ENCODE data around the gene SLC6A19. TPM values are rescaled to one million over a fixed set of nuclear protein-coding genes. Genes with fewer than 3 reads are reported as not detected.

SLC6A19 gene
- total RNA-seq, 1 donor from 2014 or later: not detected

DNA sequence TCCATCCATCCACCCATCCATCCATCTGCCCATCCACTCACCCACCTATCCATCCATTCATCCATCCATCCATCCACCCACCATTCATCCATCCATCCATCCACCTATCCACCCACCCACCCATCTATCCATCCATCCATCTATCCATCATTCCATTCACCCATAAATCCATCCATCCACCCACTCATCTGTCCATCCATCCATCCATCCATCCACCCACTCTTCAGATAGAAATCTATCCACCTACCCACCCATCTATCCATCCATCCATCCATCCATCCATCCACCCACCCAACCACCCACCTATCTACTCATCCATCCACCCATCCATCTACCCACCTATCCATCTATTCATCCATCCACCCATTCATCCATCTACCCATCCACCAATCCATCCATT, 35.0 kb upstream of the SLC6A19 start:
- Histone ChIP-seq H3K9me3 (no peaks in the 10 kb centered on the region), H3K4me1 (peaks cover 8% of the 10 kb centered on the region), H3K36me3 (no peaks in the 10 kb centered on the region), H3K27me3 (no peaks in the 10 kb centered on the region), H3K27ac (no peak overlapping the region), H3K4me3 (no peak overlapping the region)
- DNase-seq (ENCODE audit: extremely low spot score in 2 of 2): no peak
- TF ChIP-seq POLR2AphosphoS5 (IDR thresholded peaks at IDR 0.05; ENCODE audit: insufficient read depth in 1 of 2, low read depth in 1 of 2): no peak
- TF ChIP-seq CTCF (IDR thresholded peaks at IDR 0.05): no peak
- no peak for TF ChIP-seq POLR2A (IDR thresholded peaks at IDR 0.05)
- intact Hi-C loops (cut with DNase I): loop anchor here (10.0 kb wide), 1 partner anchor 242 kb away; no protein-coding TSS in a partner anchor

- TF ChIP-seq POLR2A (IDR thresholded peaks at IDR 0.05) (no peak), CTCF (IDR thresholded peaks at IDR 0.05) (no peak), POLR2AphosphoS5 (IDR thresholded peaks at IDR 0.05; ENCODE audit: insufficient read depth in 1 of 2, low read depth in 1 of 2) (no peak)
- Histone ChIP-seq H3K27me3 (no peaks in the 10 kb centered on the region), H3K27ac (no peak overlapping the region), H3K4me3 (no peak overlapping the region), H3K9me3 (no peaks in the 10 kb centered on the region), H3K36me3 (no peaks in the 10 kb centered on the region), H3K4me1 (peaks cover 8% of the 10 kb centered on the region)
- no peak for DNase-seq (ENCODE audit: extremely low spot score in 2 of 2)
- intact Hi-C loops (cut with DNase I): loop anchor here (10.0 kb wide), 1 partner anchor 243 kb away; no protein-coding TSS in a partner anchor
Measured at GRCh38 chr5:1167361-1167727, 34.1 kb upstream of the SLC6A19 start.

DNA sequence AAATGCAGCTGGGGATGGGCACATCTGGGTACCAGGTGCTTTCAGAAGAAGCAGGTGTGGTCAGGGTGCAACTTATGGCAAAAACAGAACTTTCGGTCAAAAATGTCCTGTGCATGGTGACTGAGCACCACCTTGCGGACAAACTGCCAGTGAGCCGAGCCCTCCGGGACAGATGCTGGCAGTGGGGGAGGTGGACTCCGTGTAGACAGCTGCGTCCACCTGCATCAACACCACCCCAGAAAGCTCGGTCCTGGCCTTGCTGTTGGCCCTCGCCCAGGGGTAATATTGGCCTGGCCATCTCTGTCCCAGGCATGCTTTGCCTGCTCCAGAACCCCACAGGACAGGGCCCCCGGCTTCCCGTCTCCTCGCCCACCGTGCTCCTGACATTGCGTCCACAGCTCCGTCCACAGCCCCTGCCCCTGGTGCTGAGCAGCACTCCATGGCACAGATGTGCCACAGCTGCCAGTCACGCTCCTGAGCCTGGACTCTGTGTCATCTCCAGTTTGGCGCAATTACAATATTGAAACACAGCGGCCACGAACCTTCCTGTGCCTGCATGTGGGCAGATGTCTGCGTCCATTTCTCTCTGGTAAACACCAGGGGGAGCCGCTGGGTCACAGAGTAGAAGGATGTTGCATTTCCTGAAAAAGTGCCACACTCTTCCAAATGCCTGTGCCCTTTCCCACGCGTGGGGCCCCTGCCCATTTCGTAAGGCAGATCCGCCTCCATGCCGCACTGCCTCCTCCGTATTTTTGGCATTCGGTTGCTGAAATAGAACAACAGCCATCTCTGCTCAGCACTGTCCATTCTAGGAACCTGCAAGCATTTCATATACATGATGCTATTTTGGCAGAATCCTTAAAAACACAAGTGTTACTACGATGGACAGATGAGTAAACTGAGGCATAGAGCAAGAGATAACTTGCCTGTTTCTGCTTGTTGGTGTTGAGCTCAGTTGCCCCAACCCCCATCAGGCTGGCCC, 33.4 kb upstream of the SLC6A19 start:
- TF ChIP-seq CTCF (IDR thresholded peaks at IDR 0.05) (peak; percentile 57 to 70 (median 63)), POLR2AphosphoS5 (IDR thresholded peaks at IDR 0.05; ENCODE audit: insufficient read depth in 1 of 2, low read depth in 1 of 2) (no peak)
- Histone ChIP-seq H3K4me1 (peaks cover 8% of the 10 kb centered on the region), H3K4me3 (peak overlapping the region in 1 of 2 donors; percentile 30), H3K27me3 (no peaks in the 10 kb centered on the region), H3K27ac (no peak overlapping the region), H3K9me3 (no peaks in the 10 kb centered on the region), H3K36me3 (no peaks in the 10 kb centered on the region)
- no peak for DNase-seq (ENCODE audit: extremely low spot score in 2 of 2)
- intact Hi-C loops (cut with DNase I): loop anchor here (10.0 kb wide), 1 partner anchor 243 kb away; no protein-coding TSS in a partner anchor

DNA sequence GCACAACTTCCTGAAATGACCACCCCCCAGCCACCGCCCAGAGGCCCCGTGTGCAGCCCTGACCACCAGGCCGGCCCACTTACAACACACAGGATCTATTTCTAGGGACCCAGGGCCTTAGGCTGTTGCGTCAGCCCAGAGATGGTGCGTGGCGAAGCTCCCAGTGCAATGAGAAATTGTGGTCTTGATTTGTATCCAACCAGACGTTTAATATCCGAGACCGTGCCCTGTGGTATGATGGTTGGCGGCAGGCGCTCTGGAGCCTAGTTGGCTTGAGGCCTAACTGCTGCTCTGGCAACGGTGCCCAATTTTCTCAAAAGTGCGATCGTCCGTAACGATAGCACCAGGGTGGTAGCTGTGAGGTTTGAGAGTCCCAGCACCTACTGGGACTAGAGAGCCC, 32.6 kb upstream of the SLC6A19 start:
- Histone ChIP-seq H3K27me3 (no peaks in the 10 kb centered on the region), H3K4me3 (no peak overlapping the region), H3K27ac (no peak overlapping the region), H3K4me1 (peaks cover 8% of the 10 kb centered on the region), H3K9me3 (no peaks in the 10 kb centered on the region), H3K36me3 (no peaks in the 10 kb centered on the region)
- intact Hi-C loops (cut with DNase I): loop anchor here (10.0 kb wide), 1 partner anchor 244 kb away; no protein-coding TSS in a partner anchor
- DNase-seq (ENCODE audit: extremely low spot score in 2 of 2): no peak
- TF ChIP-seq POLR2A (IDR thresholded peaks at IDR 0.05): no peak
- TF ChIP-seq CTCF (IDR thresholded peaks at IDR 0.05): no peak
- no peak for TF ChIP-seq POLR2AphosphoS5 (IDR thresholded peaks at IDR 0.05; ENCODE audit: insufficient read depth in 1 of 2, low read depth in 1 of 2)
